HCT116 (cell line): Measurements from ENCODE around the gene FOXP1. TPM values are rescaled to one million over a fixed set of nuclear protein-coding genes. Genes with fewer than 3 reads are reported as not detected.

ENCODE experiments used
- ATAC-seq: fragments of 200-7000 bp; cut with Tn5 transposase; 2 replicates; pipeline ENCODE4 v1.9.1; 2020; ENCODE audit warnings: mild to moderate bottlenecking, moderate library complexity
- BruUV-seq: library from RNA; stranded (reverse); fragments of 400-500 nt; replicated peaks from 2 replicates; lab custom pipeline; 2021; lab: Mats Ljungman, UMichigan
- CTCF ChIA-PET: fragments of 300-600 bp; sonication (Branson Sonifier 250); formaldehyde crosslinking; loops from one replicate; lab custom pipeline; 2021; ENCODE audit warnings: antibody characterized with exemption; lab: Charles Lee
- POLR2A ChIA-PET: fragments of 300-600, 350-600 bp; sonication (Branson Sonifier 250); formaldehyde crosslinking; loops from one replicate; lab custom pipeline; 2021; ENCODE audit warnings: antibody characterized with exemption; lab: Charles Lee
- RAD21 ChIA-PET, 2 experiments: fragments of 300-600 bp; sonication (Branson Sonifier 250); formaldehyde crosslinking; loops; one replicate each; lab custom pipeline; 2023; ENCODE audit warnings: low total read pairs in 2 of 2; ENCODE audit not compliant: uncharacterized antibody in 2 of 2, unreplicated experiment in 2 of 2, low non-redundant PET in 1 of 2; lab: Charles Lee
- DNase-seq: peaks from one replicate; pipeline ENCODE4 v3.0.0-alpha.2; 2010; ENCODE audit warnings: low read depth, low spot score
- H2AFZ ChIP-seq: fragments of 200-600 bp; shearing (Covaris generic), sonication (generic); 2 replicates; pipeline ENCODE4 v1.6.1; 2017; ENCODE audit warnings: low read depth, mixed run types, mixed read lengths, antibody characterized with exemption, low read length; ENCODE audit not compliant: poor library complexity, severe bottlenecking
- H3K27ac ChIP-seq: 2 replicates; pipeline ENCODE4 v1.5.1; 2012; ENCODE audit warnings: low read depth, low read length
- H3K27me3 ChIP-seq: fragments of 200-600 bp; sonication (generic); 2 replicates; pipeline ENCODE4 v1.6.1; 2016; ENCODE audit warnings: mixed run types, low read length, mixed read lengths; ENCODE audit not compliant: insufficient read depth
- H3K36me3 ChIP-seq, 2 experiments: fragments of 200-500 bp in 1 of 2; fragments of 200-600 bp in 1 of 2; sonication (Bioruptor generic) in 1 of 2; sonication (generic) in 1 of 2; 2 replicates each; pipeline versions ENCODE4 v1.5.1 to v1.6.1; 2014 to 2016; ENCODE audit warnings: low read length in 2 of 2, inconsistent platforms in 1 of 2, mixed read lengths in 1 of 2, mixed run types in 1 of 2; ENCODE audit not compliant: insufficient read depth in 2 of 2, control insufficient read depth in 1 of 2
- H3K4me1 ChIP-seq, 2 experiments: fragments of 200-600 bp in 1 of 2; sonication (generic) in 1 of 2; 2 replicates each; pipeline versions ENCODE4 v1.5.1 to v1.6.1; 2012 to 2017; ENCODE audit warnings: low read length in 2 of 2, inconsistent platforms in 1 of 2, mild to moderate bottlenecking in 1 of 2, mixed read lengths in 1 of 2, mixed run types in 1 of 2, moderate library complexity in 1 of 2; ENCODE audit not compliant: insufficient read depth in 2 of 2, control insufficient read depth in 1 of 2
- H3K4me2 ChIP-seq: fragments of 200-600 bp; sonication (generic); 2 replicates; pipeline ENCODE4 v1.6.1; 2017; ENCODE audit warnings: mixed run types, low read length, mixed read lengths
- H3K4me3 ChIP-seq, 2 experiments: fragments of 200-600 bp in 1 of 2; sonication (generic) in 1 of 2; replicated peaks in 1 of 2; 2 replicates each; pipeline ENCODE4 v1.5.1; 2011 to 2016; ENCODE audit warnings: low read length in 2 of 2, control low read depth in 1 of 2, low read depth in 1 of 2, mild to moderate bottlenecking in 1 of 2, mixed read lengths in 1 of 2, mixed run types in 1 of 2
- H3K79me2 ChIP-seq: fragments of 200-600 bp; sonication (generic); 2 replicates; pipeline ENCODE4 v1.6.1; 2017; ENCODE audit warnings: mild to moderate bottlenecking, mixed run types, low read length, moderate library complexity, mixed read lengths; ENCODE audit not compliant: insufficient read depth
- H3K9ac ChIP-seq: fragments of 200-600 bp; sonication (generic); 2 replicates; pipeline ENCODE4 v1.6.1; 2016; ENCODE audit warnings: low read length, mixed read lengths
- H3K9me2 ChIP-seq: fragments of 200-600 bp; sonication (generic), shearing (Covaris generic); 2 replicates; pipeline ENCODE4 v1.6.1; 2017; ENCODE audit warnings: mixed run types, mild to moderate bottlenecking, moderate library complexity; ENCODE audit not compliant: insufficient read depth
- H3K9me3 ChIP-seq, 2 experiments: fragments of 200-500 bp in 1 of 2; fragments of 200-600 bp in 1 of 2; sonication (Bioruptor generic) in 1 of 2; sonication (generic) in 1 of 2; 2 replicates each; pipeline ENCODE4 v1.6.1; 2014 to 2017; ENCODE audit warnings: low read length in 2 of 2, mixed read lengths in 2 of 2, inconsistent platforms in 1 of 2, low read depth in 1 of 2, mild to moderate bottlenecking in 1 of 2, mixed run types in 1 of 2, moderate library complexity in 1 of 2; ENCODE audit not compliant: control insufficient read depth in 1 of 2, insufficient read depth in 1 of 2
- H4K20me1 ChIP-seq: fragments of 200-600 bp; sonication (generic), shearing (Covaris generic); 2 replicates; pipeline ENCODE4 v1.6.1; 2017; ENCODE audit warnings: mixed run types, mild to moderate bottlenecking, moderate library complexity; ENCODE audit not compliant: insufficient read depth
- CEBPB ChIP-seq: IDR thresholded peaks from 2 replicates; pipeline ENCODE4 v1.6.1; 2012; ENCODE audit warnings: low read depth
- FOSL1 ChIP-seq: IDR thresholded peaks from 2 replicates; pipeline ENCODE4 v1.6.1; 2012; ENCODE audit warnings: low read depth
- JUND ChIP-seq: IDR thresholded peaks from 2 replicates; pipeline ENCODE4 v1.6.1; 2012
- SRF ChIP-seq: IDR thresholded peaks from 2 replicates; pipeline ENCODE4 v1.6.1; 2012; ENCODE audit warnings: low read depth
- ZFX ChIP-seq: fragments of 450-650 bp; IDR thresholded peaks from 2 replicates; pipeline ENCODE4 v1.6.1; 2017
- intact Hi-C: fragments of 100-400 bp; cut with micrococcal nuclease; formaldehyde crosslinking; loops from 2 replicates; pipeline ENCODE4 v1.10.0; 2022
- total RNA-seq: library from RNA; stranded (reverse); gene quantifications from one replicate; pipeline ENCODE4 v1.2.1, GENCODE V29; 2021; ENCODE audit not compliant: unreplicated experiment

The FOXP1 gene
- total RNA-seq, 1 experiment from 2014 or later: 11.4 TPM

DNA sequence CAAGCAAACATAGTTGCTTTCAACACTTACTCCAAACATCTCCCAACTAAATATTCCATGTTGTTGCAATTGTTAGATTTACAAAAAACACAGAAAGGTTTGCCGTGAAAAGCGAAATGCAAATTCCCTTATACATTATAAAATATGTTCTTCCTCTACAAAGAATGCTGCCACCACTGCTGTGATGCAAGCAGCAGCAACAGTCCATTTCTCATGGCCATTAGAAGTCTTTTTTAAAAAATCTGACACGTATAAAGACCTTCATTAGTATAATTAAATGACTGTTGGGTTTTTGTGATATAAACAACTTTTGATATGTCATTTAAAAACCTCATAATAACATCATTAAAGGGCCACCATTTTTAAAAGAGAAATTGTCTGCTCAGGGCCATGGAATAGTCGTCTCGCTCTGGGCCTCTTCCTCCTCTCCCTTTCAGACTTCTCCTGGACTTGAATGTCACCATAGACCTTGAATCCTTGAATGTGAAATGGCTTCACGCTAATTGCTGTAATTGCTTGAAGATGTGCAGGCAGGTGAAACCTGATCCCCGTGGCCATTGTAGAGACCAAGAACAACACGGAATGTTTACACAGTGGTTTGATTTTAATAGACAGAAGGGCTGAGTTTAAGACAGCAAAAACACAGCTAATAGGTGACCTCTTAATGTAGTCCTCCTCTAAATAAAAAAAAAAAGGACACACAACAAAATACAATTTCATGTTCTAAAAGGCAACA lies 450.4 kb downstream of the FOXP1 start:
- ChIA-PET RAD21 (no interaction called here), POLR2A (no interaction called here), CTCF (no interaction called here)
- Histone ChIP-seq H3K27ac (no peak overlapping the region), H3K9me3 (no peaks in the 10 kb centered on the region), H4K20me1 (no peaks in the 10 kb centered on the region), H3K27me3 (no peaks in the 10 kb centered on the region), H3K4me3 (no peak overlapping the region), H3K36me3 (no peaks in the 10 kb centered on the region), H3K9me2 (no peaks in the 10 kb centered on the region), H2AFZ (no peak overlapping the region), H3K9ac (no peak overlapping the region), H3K4me1 (no peaks in the 10 kb centered on the region), H3K79me2 (no peaks in the 10 kb centered on the region), H3K4me2 (no peak overlapping the region)
- ATAC-seq (no peak), DNase-seq (no peak)
- no TSS peak for BruUV-seq
- intact Hi-C loops: no loop called here
- no peak for TF ChIP-seq ZFX
- TF ChIP-seq SRF: no peak

DNA sequence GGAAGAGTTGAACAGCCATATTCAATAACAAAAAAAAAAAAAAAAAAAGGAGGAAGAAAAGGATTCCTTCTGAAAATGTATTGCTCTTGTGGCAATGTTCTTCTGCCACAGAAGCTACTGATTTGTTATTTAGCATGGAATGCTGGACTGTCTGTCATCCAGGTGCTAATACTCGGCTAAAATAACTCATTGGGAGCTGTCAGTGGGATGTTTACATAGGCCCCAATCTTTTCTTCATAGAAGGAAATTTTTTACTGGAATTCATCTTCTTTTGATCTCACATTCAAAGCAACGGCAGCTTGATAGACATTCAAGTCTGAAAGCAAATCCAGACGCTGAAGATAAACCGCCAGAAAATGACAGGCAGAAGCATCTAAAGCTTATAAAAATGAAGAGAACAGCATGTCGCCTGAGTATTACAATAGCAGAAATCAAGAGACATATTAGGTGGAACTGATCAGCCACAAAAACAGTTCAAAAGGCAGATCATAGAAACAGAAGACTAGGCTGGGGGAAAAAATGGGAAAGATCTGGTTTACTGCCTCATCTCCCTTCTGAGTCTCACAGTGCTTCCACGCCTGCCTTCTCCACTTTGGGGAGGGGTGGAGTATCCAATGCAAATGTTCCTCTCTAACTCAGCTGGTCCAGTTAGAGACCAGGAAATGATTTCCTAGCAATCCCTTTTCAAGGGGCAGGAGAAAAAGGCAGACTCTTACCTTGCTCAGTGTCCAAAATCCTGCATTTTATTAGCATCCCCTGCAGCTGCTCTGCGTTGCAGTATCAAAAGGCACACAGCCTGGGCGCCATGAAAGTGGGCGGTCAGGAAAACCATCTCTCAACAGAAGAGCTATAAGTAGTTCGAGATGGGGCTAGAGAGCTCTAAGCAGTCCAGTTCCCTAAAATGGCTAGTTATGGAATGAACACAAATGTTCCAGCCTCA lies 451.9 kb downstream of the FOXP1 start:
- DNase-seq (no peak), ATAC-seq (no peak)
- Histone ChIP-seq H3K27me3 (no peaks in the 10 kb centered on the region), H3K36me3 (no peaks in the 10 kb centered on the region), H3K4me3 (no peak overlapping the region), H3K79me2 (no peaks in the 10 kb centered on the region), H3K4me2 (no peak overlapping the region), H3K9ac (no peak overlapping the region), H3K27ac (no peak overlapping the region), H3K4me1 (no peaks in the 10 kb centered on the region), H4K20me1 (no peaks in the 10 kb centered on the region), H3K9me3 (no peaks in the 10 kb centered on the region), H2AFZ (no peak overlapping the region), H3K9me2 (no peaks in the 10 kb centered on the region)
- ChIA-PET POLR2A (no interaction called here), RAD21 (no interaction called here), CTCF (no interaction called here)
- intact Hi-C loops: no loop called here
- BruUV-seq: no TSS peak
- no peak for TF ChIP-seq CEBPB
- TF ChIP-seq JUND: no peak
- no peak for TF ChIP-seq FOSL1
- TF ChIP-seq, all 23 proteins: peak for 0
